Fibroblast of the conjunctiva (primary cell): ENCODE data around the gene ANGPTL7.
"Not testable (repeated sequence)": the region's sequence is repeated elsewhere in the genome, so short reads cannot be mapped to it uniquely, and the experiment has no call there.

Source experiments
- DNase-seq: peaks from one replicate; pipeline ENCODE4 v3.0.0-alpha.2; 2010; ENCODE audit warnings: low read depth

ANGPTL7 gene, protein sequence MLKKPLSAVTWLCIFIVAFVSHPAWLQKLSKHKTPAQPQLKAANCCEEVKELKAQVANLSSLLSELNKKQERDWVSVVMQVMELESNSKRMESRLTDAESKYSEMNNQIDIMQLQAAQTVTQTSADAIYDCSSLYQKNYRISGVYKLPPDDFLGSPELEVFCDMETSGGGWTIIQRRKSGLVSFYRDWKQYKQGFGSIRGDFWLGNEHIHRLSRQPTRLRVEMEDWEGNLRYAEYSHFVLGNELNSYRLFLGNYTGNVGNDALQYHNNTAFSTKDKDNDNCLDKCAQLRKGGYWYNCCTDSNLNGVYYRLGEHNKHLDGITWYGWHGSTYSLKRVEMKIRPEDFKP

DNA sequence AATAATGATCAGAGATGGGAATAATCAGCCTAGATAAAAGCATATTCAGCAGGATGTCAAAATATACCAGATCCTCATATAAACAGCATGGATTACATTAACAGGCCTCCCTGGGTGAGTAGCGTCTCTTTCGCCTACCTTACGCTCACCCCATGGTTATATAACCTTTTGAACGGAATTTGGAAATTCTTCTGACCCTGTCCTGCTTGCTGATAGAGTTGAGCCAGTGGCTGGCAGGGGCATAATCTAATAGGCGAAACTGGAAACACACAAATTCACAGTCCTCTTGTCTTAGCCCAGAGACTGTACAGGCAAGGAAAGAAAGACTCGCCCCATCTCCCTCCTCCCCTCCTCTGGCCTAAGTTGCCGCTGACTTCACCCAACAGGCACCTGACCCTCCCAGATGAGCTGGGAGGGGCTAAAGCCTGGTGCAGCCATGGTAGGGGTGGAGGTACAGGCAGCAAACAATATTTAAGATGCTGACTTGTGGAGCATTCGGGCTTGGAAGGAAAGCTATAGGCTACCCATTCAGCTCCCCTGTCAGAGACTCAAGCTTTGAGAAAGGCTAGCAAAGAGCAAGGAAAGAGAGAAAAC is at the start of gene ANGPTL7:
Gene ANGPTL7 (plus strand): TSS at position 498 of the 594 bp plus-strand sequence. CDS start 225 bp downstream, outside the sequence.
- DNase-seq, result no peak

DNA sequence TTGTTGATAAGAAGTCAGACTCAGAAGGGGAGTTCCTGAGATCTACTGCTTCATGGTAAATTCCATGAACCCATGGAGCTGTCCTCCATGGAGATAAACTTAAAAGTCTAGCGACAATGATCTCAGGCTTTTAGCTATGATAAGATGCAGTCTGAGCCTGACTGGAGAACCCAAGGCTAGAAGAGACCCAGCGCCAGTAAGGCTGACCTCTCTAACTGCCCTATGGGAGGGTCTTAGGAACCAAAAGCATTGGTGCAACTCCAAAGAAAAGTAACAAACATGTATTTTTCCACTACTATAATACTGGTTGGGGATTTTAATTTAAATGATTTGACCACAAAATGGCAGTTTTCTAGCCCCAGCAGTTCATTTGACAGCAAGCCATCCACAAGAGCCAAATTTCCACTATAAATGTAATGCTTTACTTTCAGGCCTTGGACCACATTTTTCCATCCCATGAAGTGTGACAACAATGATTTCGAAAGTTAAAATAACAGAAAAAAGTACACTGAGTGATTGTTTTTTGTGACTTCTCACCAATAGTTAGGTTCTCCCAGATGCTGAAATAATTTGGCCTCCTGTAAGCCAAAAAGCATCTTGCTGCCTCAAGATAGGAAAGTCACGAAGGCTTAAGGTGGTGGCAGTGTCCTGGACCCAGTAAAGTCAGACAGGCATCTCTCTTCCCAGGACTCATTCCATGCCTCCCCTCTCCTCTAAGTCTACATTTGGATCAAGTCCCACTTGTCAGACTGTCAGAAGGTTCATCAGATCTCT is 46.4 kb upstream of the ANGPTL7 start:
- DNase-seq, result no peak

DNA sequence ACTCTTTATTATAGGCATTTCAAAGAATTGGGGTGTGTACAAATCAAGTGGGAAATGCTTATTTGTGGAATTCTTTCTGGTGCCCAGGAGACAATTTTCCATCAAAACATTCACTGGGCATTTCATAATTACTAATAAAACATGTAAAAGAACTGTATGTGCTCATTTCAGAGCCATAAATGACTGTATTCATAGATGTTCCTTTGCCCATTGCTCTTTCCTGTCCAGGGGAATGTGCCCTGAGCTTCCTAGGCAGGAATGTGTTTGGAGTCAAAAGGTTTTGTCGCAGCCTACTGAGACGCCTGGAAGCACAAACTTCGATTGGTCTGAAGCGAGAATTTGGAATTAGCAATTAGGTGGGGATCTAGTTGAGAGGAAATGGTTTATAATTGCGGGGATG is 45.8 kb upstream of the ANGPTL7 start:
- no peak for DNase-seq

DNA sequence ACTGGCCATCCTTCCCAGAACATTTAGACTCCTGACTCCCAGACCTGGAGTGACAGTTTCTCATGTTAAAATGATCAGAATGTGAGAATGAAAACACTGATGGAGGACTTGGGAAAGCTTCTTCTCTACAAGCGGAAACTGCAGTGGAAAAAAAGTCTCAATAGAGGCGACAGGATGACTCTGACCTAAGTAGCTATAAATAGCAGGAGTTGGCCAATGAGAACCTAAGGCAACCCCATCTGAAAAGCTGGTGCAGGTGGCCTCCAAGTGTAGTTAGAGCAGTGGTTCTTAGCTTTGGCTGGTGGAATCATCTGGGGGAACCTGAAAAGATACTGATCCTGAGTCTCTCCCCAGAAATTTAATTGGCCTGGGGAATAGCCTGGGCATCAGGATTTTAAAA is 45.2 kb upstream of the ANGPTL7 start:
- DNase-seq, result no peak

DNA sequence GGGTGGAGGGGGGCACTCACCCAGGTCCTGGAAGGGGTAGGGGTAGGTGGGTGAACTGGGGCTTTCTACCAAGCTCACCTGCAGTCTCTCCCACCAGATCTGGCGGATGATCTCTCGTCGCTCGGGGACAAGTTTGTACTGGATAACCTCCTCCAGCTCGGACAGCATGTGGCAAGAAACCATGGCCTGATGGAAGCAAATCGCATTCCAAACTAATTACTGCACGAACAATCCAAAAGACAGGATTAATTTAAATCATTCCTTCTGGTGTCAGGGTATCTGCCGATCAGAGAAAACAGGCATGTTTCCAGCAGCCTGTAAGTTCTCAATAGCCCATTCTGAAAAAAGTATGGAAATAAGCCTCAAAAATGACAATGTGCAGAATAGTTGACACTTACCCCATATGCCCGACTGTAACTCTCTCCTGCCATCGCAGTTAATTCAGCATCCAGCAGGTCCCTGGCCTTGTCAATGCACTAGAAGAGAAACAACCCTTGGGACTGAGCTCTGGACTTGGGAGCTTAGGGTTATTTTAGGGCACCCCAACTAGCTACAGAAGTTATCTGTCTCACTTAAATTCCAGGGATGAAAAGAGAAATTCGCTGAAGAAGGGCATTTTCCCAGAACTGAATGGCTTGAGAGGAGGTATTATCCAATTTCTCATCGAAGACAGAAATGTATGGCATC is 44.4 kb upstream of the ANGPTL7 start:
- no peak for DNase-seq

DNA sequence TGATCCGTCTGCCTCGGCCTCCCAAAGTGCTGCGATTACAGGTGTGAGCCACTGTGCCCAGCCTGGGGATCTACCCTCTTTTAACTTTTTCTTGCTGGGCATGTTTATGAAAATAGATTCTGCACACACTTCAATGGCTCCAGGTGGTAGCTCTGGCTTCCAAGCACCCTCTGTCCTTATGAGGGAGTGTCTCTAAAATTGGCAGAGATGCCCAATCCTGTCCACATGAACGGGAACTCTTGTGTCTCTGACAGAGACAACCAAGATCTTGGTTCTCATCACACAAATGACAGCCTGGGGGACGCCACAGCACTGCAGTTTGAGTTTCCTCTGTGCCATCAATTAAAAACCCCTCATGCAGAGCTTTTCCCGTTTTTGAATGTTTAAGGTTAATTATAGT is 43.4 kb upstream of the ANGPTL7 start:
- DNase-seq, result no peak

DNA sequence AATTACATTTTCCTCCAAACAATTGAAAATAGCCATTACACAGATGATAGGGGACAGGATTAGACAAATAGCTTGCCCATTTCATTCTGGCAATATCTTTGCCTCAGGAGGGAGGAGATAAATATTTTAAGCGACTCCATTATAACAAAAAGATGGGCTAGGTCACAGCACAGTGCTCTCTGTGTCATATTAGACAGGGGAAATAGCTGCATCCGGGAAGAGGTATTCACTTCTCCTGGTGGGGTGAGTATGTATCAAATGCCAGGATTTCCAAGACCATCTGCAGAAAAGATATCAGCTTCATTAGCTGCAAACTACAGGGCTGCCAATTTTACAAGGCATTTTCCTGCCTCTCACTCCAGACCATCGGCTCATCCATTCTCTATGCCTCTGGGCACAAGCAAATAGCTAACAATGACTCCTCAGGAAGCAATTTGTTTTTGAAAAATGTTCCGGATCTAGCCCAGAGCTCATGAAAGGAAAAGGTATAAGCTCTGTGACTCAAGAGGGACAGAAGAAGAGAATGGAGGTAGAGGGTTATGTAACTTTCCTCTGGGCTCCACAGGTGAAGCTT is 41.9 kb upstream of the ANGPTL7 start:
- DNase-seq, result no peak

DNA sequence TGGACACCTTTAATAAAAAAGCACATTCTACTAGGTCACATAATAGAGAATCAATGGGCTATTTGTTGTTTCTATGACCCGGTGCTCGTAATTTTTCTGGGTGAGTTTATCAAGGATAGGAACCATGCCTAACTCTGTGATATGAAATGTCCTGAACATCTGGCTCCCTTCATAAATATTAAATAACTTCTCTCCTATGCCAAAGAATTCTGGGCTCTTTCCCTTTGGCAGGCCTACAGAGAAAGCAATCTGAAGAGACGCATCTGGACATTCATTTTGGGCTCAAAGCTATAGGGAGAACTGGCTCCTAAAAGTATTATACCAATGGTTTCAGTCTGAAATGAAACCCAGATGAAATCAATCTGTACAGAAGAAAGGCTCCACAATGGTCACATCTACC is 38.8 kb upstream of the ANGPTL7 start:
- no peak for DNase-seq

DNA sequence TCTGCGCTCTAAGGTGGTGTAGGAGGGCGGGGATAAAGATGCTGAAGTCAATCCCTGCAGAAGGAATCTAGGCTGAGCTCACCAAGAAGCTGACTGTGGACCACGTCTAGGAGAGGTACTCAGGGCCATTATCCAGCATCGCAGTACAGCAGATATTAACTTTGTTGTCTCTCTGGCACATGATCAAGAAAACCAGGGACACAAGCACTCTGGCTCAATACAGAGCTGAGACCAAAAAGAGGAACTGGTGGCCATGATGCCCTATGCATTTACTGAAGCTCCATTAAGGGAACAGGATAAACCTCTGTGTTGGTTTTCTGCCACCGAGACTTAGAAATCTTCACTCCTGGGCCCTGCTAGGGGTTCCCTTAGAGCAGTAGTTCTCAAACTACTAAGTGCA is 38.0 kb upstream of the ANGPTL7 start:
- no peak for DNase-seq

DNA sequence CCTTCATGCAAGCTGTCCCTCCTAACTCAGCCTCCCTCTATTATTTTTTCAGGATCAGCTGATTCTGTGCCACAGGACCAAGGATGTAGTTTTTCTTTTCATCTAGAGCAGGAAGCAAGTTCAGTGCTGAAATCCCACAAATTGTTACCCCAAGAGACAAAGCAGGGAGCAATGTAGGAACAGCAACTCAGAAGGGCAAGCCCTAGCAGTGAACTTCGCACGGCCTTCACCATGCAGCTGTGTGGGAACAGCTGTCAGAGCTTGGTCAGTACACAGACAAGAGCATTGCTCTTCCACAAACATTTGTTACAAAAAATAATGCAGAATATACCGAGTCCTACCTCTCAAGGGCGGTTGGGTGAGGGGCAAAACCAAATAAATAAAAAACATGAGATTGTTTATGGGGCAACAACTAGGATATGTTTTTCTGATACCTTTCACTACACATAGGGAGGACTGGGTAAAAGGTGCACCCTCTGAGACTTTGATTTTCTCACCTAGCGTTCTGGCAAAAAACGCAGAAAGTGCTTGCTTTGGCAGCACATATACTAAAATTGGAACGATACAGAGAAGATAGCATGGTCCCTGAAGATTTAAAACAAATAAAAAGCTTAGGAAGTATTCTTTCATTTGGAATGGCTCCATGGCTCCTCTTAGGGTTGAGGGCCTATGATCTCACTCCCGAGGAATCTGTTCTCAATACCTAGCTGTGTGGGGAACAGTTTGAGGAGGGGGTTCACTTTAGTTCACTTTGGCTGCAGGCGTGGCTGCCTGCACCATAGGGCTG is 37.1 kb upstream of the ANGPTL7 start:
- no peak for DNase-seq

DNA sequence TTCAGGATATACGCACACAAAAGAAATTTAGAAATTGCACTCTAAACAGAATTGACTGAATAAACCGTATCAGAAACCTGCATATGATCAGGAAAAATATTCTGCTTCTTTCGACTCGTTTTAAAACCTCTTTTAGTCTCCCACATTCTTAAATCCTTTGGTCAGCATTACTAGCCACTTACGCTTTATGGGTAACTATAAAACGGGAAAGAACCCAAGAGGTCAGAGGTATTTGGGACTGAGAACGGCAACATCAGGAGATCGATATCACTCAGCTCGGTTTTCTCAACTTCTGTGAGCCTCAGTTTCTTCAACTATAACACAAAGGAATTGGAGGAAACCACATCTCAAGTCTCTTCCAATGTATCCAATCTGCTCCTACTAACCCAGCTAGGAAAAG is 36.4 kb upstream of the ANGPTL7 start:
- DNase-seq, result no peak

DNA sequence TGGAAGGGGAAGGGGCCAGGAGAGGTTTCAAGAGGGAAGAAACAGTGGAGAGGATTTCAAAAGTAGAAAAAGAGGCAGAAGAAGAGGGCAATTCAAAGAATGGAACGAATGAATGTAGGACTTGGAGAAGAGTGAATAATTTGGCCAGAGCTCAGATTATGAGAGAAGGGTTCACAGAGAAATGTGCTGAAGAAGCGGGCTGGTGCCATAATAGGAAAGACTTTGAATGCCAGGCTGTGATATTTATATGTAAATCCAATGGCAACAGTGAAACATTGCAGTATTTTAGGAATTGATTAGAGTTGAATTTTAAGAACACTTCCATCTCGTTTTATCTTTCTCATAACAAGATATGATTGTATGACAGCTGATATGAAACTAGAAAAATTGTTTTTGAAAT is 36.0 kb upstream of the ANGPTL7 start:
- DNase-seq, result no peak

DNA sequence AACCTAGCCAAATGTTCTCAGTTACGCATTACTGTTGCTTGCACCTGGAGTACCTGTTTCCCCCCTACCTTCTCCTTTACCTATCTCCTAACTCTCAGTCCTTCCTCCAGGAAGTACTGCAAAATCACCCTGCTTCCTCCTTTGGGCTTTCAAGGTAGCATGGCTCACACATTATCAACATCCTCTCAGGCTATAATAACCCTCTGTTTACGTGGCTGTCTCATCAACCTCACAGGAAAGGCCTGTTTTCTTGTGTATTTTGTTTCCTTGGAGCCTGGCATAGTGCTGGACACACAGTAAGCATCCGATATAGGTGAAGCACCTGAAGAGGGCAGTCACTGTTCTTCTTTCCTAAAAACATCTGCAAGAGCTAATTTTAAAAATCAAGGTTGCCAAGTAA is 32.7 kb upstream of the ANGPTL7 start:
- no peak for DNase-seq

DNA sequence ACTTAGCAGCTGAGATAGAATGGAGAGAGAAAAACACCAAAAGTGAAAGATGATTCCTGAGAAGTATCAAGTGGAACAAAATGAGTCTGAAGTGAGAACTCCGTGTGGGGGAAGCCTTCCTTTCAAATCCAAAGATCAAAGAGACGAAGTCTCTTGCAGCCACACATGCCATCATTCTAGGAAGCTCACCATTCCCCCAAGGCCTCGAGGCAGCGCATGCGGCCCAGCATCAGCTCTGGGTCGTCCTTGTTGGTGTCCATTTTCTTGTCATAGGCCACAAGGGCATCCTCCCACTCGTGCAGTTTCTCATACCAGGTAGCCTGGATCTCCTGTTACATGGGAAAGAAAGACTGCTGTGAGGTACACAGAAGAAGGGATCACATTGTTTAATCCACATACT is 32.2 kb upstream of the ANGPTL7 start:
- no peak for DNase-seq

DNA sequence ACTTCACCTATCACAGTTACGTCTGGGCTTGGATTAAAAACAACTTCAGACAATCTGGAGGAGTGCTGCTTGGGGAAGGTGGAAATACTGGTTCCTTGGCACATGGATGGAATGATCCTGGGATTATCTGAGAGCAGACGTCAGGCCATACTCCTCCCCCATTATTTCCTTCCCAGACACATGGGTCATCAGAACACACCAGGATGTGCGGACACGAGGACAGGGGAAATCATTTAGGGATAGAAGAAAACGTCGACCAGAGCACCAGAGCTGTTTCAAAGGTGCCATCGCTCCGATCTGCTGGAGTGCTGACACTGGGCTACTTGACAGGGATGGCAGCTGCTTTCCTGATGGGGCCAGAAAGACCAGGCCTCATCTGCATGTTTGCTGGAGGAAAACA is 31.8 kb upstream of the ANGPTL7 start:
- DNase-seq, result no peak

DNA sequence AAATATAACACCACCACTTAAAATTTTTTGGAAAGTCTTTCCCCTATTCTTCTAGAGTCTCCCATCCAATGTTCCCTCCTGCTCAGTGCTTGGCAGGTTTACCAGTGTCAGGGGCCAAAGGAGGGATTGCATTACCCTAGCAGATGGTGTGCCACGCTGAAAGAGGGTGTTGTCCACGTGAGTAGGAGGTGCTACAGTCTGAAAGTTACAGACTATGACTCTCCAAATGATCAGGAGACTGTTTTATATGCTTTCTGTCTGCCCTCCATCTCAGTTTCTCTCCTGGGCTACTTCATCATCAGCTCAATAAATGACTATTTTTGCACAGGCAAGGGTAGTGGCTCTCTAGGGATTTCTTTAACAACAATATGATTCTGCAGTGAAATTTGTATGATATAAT is 31.3 kb upstream of the ANGPTL7 start:
- peak; percentile 86 for DNase-seq

DNA sequence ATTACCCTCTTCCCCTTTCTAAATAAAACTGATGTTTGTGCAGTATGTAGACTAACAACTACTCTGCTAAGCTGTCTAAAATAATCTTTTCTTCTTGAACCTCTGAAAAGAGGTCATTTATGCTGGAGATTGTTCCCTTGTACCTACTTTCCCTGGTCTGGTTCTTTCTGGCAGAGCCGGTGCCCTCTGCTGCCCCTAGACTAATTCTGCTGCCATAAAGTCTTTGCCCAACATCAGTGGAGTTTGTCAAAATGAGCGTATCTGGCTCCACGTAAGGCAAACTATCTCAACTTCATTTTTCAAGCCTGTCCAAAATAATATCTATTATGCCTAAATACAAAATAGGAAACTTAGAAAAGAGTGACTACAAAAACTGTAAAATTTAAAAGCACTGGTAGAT is 30.9 kb upstream of the ANGPTL7 start:
- no peak for DNase-seq

DNA sequence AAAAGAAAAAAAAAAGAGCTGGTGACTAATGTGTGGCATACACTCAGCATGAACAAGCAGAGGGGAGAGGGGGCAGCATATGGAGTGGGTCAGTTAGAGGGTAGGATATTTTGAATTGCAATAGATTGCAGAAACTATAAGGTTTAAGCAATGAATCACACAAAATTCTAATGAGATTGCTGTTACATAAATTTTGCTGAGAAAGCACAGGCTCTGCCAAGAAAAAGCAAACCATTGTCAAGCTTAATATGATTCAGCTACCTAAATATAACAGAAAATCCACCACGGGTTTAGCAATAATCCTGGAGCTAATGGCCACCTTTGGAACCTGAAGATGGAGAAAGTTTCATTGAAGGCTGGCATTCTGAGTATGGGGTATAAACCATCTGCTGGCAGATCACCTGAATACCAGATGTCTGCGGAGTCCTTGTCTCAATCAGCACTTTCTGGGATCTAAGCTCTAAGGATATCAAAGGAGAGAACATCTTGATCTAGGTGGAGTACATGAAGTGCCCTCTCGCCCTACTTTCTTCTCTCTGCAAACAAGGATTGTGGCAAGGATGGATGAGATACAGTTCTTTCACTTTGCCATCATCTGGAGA is 30.3 kb upstream of the ANGPTL7 start:
- DNase-seq, result peak; percentile 96

DNA sequence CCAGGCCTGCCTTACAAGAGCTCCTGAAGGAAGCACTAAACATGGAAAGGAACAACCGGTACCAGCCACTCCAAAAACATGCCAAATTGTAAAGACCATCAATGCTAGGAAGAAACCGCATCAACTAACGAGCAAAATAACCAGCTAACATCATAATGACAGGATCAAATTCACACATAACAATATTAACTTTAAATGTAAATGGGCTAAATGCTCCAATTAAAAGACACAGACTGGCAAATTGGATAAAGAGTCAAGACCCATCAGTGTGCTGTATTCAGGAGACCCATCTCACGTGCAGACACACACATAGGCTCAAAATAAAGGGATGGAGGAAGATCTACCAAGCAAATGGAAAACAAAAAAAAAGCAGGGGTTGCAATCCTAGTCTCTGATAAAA is 26.4 kb upstream of the ANGPTL7 start:
- DNase-seq, result not testable (repeated sequence)

DNA sequence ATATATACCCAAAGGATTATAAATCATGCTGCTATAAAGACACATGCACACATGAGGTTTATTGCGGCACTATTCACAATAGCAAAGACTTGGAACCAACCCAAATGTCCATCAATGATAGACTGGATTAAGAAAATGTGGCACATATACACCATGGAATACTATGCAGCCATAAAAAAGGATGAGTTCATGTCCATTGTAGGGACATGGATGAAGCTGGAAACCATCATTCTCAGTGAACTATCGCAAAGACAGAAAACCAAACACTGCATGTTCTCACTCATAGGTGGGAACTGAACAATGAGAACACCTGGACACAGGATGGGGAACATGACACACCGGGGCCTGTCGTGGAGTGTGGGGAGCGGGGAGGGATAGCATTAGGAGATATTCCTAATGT is 22.4 kb upstream of the ANGPTL7 start:
- not testable (repeated sequence) for DNase-seq

DNA sequence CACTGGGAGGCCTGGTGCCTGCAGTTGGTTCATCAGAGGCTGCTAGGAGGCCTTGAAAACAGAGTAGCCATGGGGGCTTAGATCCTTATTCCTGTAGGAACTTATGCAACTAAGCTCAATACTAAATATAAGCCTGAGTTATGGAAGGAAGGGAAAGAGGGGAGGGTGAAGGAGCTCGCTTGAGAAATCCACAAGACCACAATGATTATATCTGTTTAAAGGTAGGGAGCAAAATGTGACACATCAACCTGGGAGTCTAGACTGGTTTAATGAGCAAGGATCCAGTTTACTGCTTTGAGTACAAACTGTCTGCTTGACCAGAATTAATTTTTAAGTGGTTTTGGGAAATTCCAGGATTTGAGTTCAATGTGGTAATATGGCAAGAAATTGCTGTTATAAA is 20.4 kb upstream of the ANGPTL7 start:
- no peak for DNase-seq
